Right lobe of liver (tissue), 4 donors: ENCODE results near the gene ERC2.

ENCODE experiments used
- CTCF ChIP-seq, 4 donors: fragments of 200-600 bp in 3 of 4; fragments of 450-650 bp in 1 of 4; IDR thresholded peaks; one replicate each; pipeline versions ENCODE4 v1.5.1 to v1.8.0; 2016 to 2022; ENCODE audit warnings: antibody characterized with exemption in 4 of 4, mild to moderate bottlenecking in 2 of 4
- POLR2A ChIP-seq: fragments of 450-650 bp; IDR thresholded peaks from one replicate; pipeline ENCODE4 v1.6.1; 2017; ENCODE audit warnings: antibody characterized with exemption, mild to moderate bottlenecking
- donor health status: DM: no; HTN: no; CAD: no.
- donor health status: DM: no; HTN: no; CAD: no.
- donor health status: DM: no; HTN: yes; CAD: no.

DNA sequence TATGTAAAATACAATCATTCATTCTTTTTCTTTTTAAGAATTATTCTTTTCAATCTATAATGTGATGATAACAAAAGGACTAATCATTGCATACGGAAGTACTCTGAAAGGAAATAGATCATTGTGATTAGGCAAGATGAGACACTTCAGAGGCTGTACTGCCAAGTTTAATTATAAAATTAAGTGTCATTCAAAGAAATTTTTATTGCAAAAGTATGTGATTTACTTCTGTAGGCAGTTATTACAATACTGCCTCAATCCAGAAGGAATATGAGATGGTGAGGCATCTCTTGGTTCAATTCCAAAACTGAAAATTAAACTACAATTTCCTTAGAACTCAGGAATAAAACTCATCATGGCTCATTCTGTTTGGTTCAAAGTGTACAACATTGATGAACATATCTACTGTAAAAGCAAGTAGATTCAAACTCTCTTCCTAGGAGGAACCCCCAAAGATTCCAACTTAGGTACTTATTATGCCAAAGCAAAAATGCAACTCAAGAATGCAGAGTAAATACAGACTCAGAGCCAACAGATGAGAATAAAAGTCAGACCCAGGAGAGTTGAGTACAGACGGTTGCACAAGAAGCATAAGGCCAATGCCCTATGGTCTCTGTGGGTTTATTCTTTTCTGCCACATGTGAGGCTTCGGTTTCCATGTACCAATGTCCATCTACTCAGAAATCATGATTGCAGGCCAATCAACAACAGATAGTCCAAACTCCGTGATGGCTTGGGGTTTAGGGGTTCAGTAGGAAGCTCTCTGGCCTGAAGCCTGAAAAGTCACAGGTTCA lies 862.6 kb downstream of the ERC2 start:
- TF ChIP-seq CTCF (IDR thresholded peaks at IDR 0.05) (no peak), POLR2A (no peak)
